Measurements from ENCODE around the gene SON.
A peak's percentile ranks its signal among the peaks of the same experiment; 100 is the strongest.

Gene SON

GRCh38 chr21:33578214-33578613 is 35.4 kb downstream of the SON start:
- DNase-seq (ENCODE audit: extremely low spot score) = no peak
- POLR2A ChIA-PET = no interaction called here
- no peak for TF ChIP-seq CTCF (IDR thresholded peaks at IDR 0.05; ENCODE audit: control extremely low read depth, extremely low read depth, low read depth, missing control alignments)
- CTCF ChIA-PET = interaction anchor here (0.7 to 1.1 kb wide), 2 partner anchors 13 to 28 kb away, joined by 4 to 8 read pairs; no protein-coding TSS in a partner anchor

DNA sequence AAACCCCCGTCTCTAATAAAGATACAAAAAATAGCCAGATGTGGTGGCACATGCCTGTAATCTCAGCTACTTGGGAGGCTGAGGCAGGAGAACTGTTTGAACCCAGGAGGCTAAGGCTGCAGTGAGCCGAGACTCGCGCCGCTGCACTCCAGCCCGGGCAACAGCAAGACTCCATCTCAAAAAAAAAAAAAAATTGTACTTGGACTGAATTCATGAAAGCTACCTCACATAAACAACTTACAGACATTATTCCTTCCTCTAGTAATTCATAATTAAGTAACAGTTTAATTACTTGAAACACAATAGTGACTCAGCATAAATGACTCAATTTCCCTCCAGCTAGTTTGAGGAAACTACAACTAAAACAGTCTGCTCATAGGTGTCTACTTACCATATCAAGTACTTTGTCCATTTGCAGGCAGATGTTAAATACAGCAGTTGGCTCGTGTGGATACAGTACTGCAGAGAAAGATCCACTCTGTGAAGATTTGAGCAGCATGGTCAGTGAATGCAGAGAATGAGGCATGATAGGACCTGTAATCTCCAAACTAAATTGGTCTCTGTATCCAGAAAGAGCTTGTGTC is 36.2 kb downstream of the SON start:
- POLR2A ChIA-PET = no interaction called here
- no peak for DNase-seq (ENCODE audit: extremely low spot score)
- no peak for TF ChIP-seq CTCF (IDR thresholded peaks at IDR 0.05; ENCODE audit: control extremely low read depth, extremely low read depth, low read depth, missing control alignments)
- CTCF ChIA-PET = interaction anchor here (0.7 kb wide), 2 partner anchors 9 to 26 kb away, joined by 3 read pairs; partner anchors contain the start of gene DONSON

- ChIA-PET POLR2A (no interaction called here), CTCF (interaction anchor here (2.1 kb wide), 1 partner anchor 21 kb away, joined by 11 read pairs; no protein-coding TSS in a partner anchor)
- DNase-seq (ENCODE audit: extremely low spot score) = no peak
- TF ChIP-seq CTCF (IDR thresholded peaks at IDR 0.05; ENCODE audit: control extremely low read depth, extremely low read depth, low read depth, missing control alignments) = no peak
Measured at GRCh38 chr21:33584455-33584854, 41.6 kb downstream of the SON start.

GRCh38 chr21:33586927-33587326 is 44.1 kb downstream of the SON start:
- CTCF ChIA-PET = no interaction called here
- no peak for TF ChIP-seq CTCF (IDR thresholded peaks at IDR 0.05; ENCODE audit: control extremely low read depth, extremely low read depth, low read depth, missing control alignments)
- DNase-seq (ENCODE audit: extremely low spot score) = no peak
- POLR2A ChIA-PET = no interaction called here

- peak; percentile 48 for DNase-seq (ENCODE audit: extremely low spot score)
- ChIA-PET CTCF (interaction anchor here (0.8 to 7.8 kb wide), 7 partner anchors 9 to 74 kb away, joined by 3 to 100 read pairs (median 3); no protein-coding TSS in a partner anchor), POLR2A (interaction anchor here (0.9 to 1.0 kb wide), 5 partner anchors 14 to 120 kb away, joined by 3 to 6 read pairs (median 3); partner anchors contain the start of genes SON and TMEM50B)
- TF ChIP-seq CTCF (IDR thresholded peaks at IDR 0.05; ENCODE audit: control extremely low read depth, extremely low read depth, low read depth, missing control alignments) = peak; percentile 2
Measured at GRCh38 chr21:33587792-33588484, 45.1 kb downstream of the SON start.

DNA sequence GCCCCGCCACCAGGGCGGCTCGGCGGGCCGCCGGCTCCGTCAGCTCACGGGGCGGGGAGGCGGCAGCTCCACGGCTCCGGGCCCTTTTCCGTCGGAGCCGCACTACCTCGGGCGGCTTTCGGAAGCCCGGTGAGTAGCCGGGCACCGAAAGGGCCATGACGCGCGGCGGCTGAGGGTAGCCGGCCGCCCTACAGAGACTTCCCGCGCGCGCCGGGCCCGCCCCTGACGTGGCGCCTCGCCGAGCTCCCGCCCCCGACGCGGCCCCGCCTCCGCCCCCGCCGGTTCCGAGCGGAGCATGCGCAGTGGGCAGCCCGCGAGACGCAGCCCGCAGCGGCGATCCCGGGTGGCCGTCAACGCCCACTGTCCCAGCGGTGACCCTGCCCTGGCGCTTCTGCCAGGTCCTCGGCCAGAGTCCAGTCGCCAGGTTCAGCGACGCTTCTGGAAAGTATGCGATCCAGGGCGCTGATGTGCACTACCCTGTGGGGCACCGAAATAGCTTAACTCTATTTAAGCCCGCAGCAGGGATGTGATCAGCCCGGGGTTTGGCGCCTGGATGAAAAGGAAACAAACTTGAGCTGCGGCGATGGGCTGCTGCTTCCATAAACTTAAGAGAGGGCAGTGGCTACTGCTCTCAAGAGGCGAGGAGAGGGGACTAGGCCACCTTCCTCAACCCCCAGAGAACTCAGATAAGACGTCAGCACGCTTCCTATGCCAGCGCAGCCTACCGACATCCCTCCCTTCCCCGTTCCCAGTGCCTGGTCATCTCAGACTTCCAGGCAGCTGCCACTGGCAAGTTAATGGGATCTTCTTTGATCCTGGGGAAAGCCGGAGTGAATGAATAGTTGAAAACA is 45.9 kb downstream of the SON start, which contains the start of gene DONSON:
Gene DONSON, minus strand, starts transcription at position 200 of the 851 bp plus-strand sequence. Its CDS starts 43 bp downstream, at position 157.
- ChIA-PET POLR2A (interaction anchor here (0.5 to 1.0 kb wide), 9 partner anchors 14 to 690 kb away, joined by 3 to 7 read pairs (median 3); partner anchors contain the start of genes SON and TMEM50B), CTCF (interaction anchor here (0.8 to 7.8 kb wide), 12 partner anchors 8 to 392 kb away, joined by 3 to 100 read pairs (median 3); no protein-coding TSS in a partner anchor)
- DNase-seq (ENCODE audit: extremely low spot score) = peak; percentile 99
- TF ChIP-seq CTCF (IDR thresholded peaks at IDR 0.05; ENCODE audit: control extremely low read depth, extremely low read depth, low read depth, missing control alignments) = no peak

All from GM10248 (cell line).